ENCODE data around the gene EHMT1. TPM values are rescaled to one million over a fixed set of nuclear protein-coding genes. Genes with fewer than 3 reads are reported as not detected.
"Not testable (repeated sequence)": the region's sequence is repeated elsewhere in the genome, so short reads cannot be mapped to it uniquely, and the experiment has no call there.

The EHMT1 gene
- total RNA-seq, 1 donor from 2014 or later = 52.3 TPM

GRCh38 chr9:137873408-137873807 is 254.6 kb downstream of the EHMT1 start:
- DNase-seq = no peak

- no peak for DNase-seq
These were observed 255.1 kb downstream of the EHMT1 start for GRCh38 chr9:137873858-137874362.

- DNase-seq = no peak
These were observed 256.5 kb downstream of the EHMT1 start for GRCh38 chr9:137875354-137875753.

- no peak for DNase-seq
These were observed 257.0 kb downstream of the EHMT1 start for GRCh38 chr9:137875846-137876245.

- no peak for DNase-seq
These were observed 257.5 kb downstream of the EHMT1 start for GRCh38 chr9:137876269-137876668.

- no peak for DNase-seq
These were observed 258.1 kb downstream of the EHMT1 start for GRCh38 chr9:137876781-137877386.

- not testable (repeated sequence) for DNase-seq
These were observed 258.8 kb downstream of the EHMT1 start, which contains the start of gene CACNA1B for GRCh38 chr9:137877506-137878122. TSS of gene CACNA1B (plus strand) at chr9:137877782. CDS start at chr9:137877934, 152 bp downstream.

GRCh38 chr9:137878146-137878941 is 259.5 kb downstream of the EHMT1 start:
- no peak for DNase-seq

- no peak for DNase-seq
These were observed 260.2 kb downstream of the EHMT1 start for GRCh38 chr9:137879052-137879451.

- DNase-seq = no peak
These were observed 260.9 kb downstream of the EHMT1 start for GRCh38 chr9:137879566-137880150.

- DNase-seq = no peak
These were observed 261.6 kb downstream of the EHMT1 start for GRCh38 chr9:137880160-137880975.

- no peak for DNase-seq
These were observed 262.2 kb downstream of the EHMT1 start for GRCh38 chr9:137880976-137881530.

- DNase-seq = no peak
These were observed 263.0 kb downstream of the EHMT1 start for GRCh38 chr9:137881591-137882505.

- DNase-seq = no peak
These were observed 263.7 kb downstream of the EHMT1 start for GRCh38 chr9:137882506-137882821.

- DNase-seq = not testable (repeated sequence)
These were observed 265.2 kb downstream of the EHMT1 start for GRCh38 chr9:137883977-137884376.

- not testable (repeated sequence) for DNase-seq
These were observed 265.7 kb downstream of the EHMT1 start for GRCh38 chr9:137884547-137884946.

GRCh38 chr9:137885121-137885520 is 266.3 kb downstream of the EHMT1 start:
- DNase-seq = not testable (repeated sequence)
